HEK293 (cell line): ENCODE results near the gene HOXC5.
A peak's percentile ranks its signal among the peaks of the same experiment; 100 is the strongest.

ENCODE experiments used
- CTCF ChIA-PET: fragments of 350-600 bp; formaldehyde crosslinking; extraction: SDS; loops from one replicate; lab custom pipeline; 2021; ENCODE audit warnings: antibody characterized with exemption; lab: Yijun Ruan, JAX
- POLR2A ChIA-PET: fragments of 300-600 bp; formaldehyde crosslinking; extraction: SDS; loops from one replicate; lab custom pipeline; 2020; ENCODE audit warnings: antibody characterized with exemption, inconsistent platforms; lab: Yijun Ruan, JAX
- H3K27ac ChIP-seq: fragments of 200-500 bp; sonication (Bioruptor generic); 2 replicates; pipeline ENCODE4 v1.5.1; 2014; ENCODE audit warnings: low read depth, low read length, control low read depth, inconsistent platforms; ENCODE audit errors: extremely low read depth
- H3K36me3 ChIP-seq, 2 experiments: fragments of 200-500 bp in 1 of 2; sonication (Bioruptor generic) in 1 of 2; 1 replicate in 1 of 2; 2 replicates in 1 of 2; pipeline ENCODE4 v1.5.1; 2014 to 2017; ENCODE audit warnings: inconsistent platforms in 2 of 2, low read length in 2 of 2; ENCODE audit not compliant: control insufficient read depth in 2 of 2, insufficient read depth in 1 of 2
- H3K4me1 ChIP-seq: fragments of 200-500 bp; sonication (Bioruptor generic); 2 replicates; pipeline ENCODE4 v1.5.1; 2014; ENCODE audit warnings: mild to moderate bottlenecking, low read length, inconsistent platforms; ENCODE audit not compliant: control insufficient read depth, insufficient read depth
- H3K4me3 ChIP-seq: 2 replicates; pipeline ENCODE4 v1.5.1; 2011; ENCODE audit warnings: low read depth, mild to moderate bottlenecking, control low read depth, low read length, moderate library complexity
- H3K9me3 ChIP-seq: fragments of 200-500 bp; sonication (Bioruptor generic); 2 replicates; pipeline ENCODE4 v1.5.1; 2014; ENCODE audit warnings: low read depth, low read length, inconsistent platforms; ENCODE audit not compliant: control insufficient read depth, insufficient read depth
- GFI1B ChIP-seq: fragments of 450-650 bp; formaldehyde crosslinking; IDR thresholded peaks from 2 replicates; pipeline ENCODE4 v1.5.1; 2016; ENCODE audit warnings: missing biosample characterization, missing genetic modification characterization
- IKZF3 ChIP-seq: fragments of 450-650 bp; IDR thresholded peaks from 2 replicates; pipeline ENCODE4 v1.5.0; 2018; ENCODE audit warnings: missing biosample characterization, mild to moderate bottlenecking, missing genetic modification characterization, moderate library complexity
- SP7 ChIP-seq: fragments of 450-650 bp; formaldehyde crosslinking; IDR thresholded peaks from 2 replicates; pipeline ENCODE4 v1.5.1; 2016; ENCODE audit warnings: missing biosample characterization, missing genetic modification characterization
- ZBTB1 ChIP-seq: fragments of 450-650 bp; formaldehyde crosslinking; IDR thresholded peaks from 2 replicates; pipeline ENCODE4 v1.5.1; 2016; ENCODE audit warnings: missing biosample characterization, missing genetic modification characterization
- ZBTB20 ChIP-seq: fragments of 450-650 bp; formaldehyde crosslinking; IDR thresholded peaks from 2 replicates; pipeline ENCODE4 v1.5.1; 2016; ENCODE audit warnings: missing biosample characterization, missing genetic modification characterization
- ZFHX2 ChIP-seq: fragments of 450-650 bp; formaldehyde crosslinking; conservative IDR thresholded peaks from 2 replicates; pipeline ENCODE4 v1.5.1; 2016; ENCODE audit warnings: missing biosample characterization, missing genetic modification characterization
- ZNF10 ChIP-seq: fragments of 450-650 bp; formaldehyde crosslinking; IDR thresholded peaks from 2 replicates; pipeline ENCODE4 v1.5.1; 2017; ENCODE audit warnings: missing biosample characterization, missing genetic modification characterization
- ZNF157 ChIP-seq: fragments of 450-650 bp; formaldehyde crosslinking; IDR thresholded peaks from 2 replicates; pipeline ENCODE4 v1.5.1; 2016; ENCODE audit warnings: missing biosample characterization, missing genetic modification characterization
- ZNF184 ChIP-seq: fragments of 450-650 bp; IDR thresholded peaks from 2 replicates; pipeline ENCODE4 v1.5.1; 2018; ENCODE audit warnings: missing biosample characterization, mild to moderate bottlenecking, missing genetic modification characterization
- ZNF324 ChIP-seq: fragments of 450-650 bp; formaldehyde crosslinking; IDR thresholded peaks from 2 replicates; pipeline ENCODE4 v1.5.1; 2016; ENCODE audit warnings: missing biosample characterization, missing genetic modification characterization
- ZNF354C ChIP-seq: fragments of 450-650 bp; formaldehyde crosslinking; IDR thresholded peaks from 2 replicates; pipeline ENCODE4 v1.5.1; 2016; ENCODE audit warnings: missing biosample characterization, missing genetic modification characterization, low read depth, borderline replicate concordance
- ZNF433 ChIP-seq: fragments of 450-650 bp; formaldehyde crosslinking; IDR thresholded peaks from 2 replicates; pipeline ENCODE4 v1.5.1; 2016; ENCODE audit warnings: missing biosample characterization, missing genetic modification characterization, low read depth
- ZNF473 ChIP-seq: fragments of 450-650 bp; formaldehyde crosslinking; IDR thresholded peaks from 2 replicates; pipeline ENCODE4 v1.5.1; 2017; ENCODE audit warnings: missing biosample characterization, missing genetic modification characterization
- ZNF560 ChIP-seq: fragments of 450-650 bp; formaldehyde crosslinking; IDR thresholded peaks from 2 replicates; pipeline ENCODE4 v1.5.1; 2017; ENCODE audit warnings: missing biosample characterization, missing genetic modification characterization, borderline replicate concordance
- ZNF561 ChIP-seq: fragments of 450-650 bp; IDR thresholded peaks from 2 replicates; pipeline ENCODE4 v1.5.1; 2018; ENCODE audit warnings: missing biosample characterization, missing genetic modification characterization, borderline replicate concordance
- ZNF600 ChIP-seq: fragments of 450-650 bp; formaldehyde crosslinking; IDR thresholded peaks from 2 replicates; pipeline ENCODE4 v1.5.1; 2016; ENCODE audit warnings: missing biosample characterization, missing genetic modification characterization
- ZNF707 ChIP-seq: fragments of 450-650 bp; formaldehyde crosslinking; IDR thresholded peaks from 2 replicates; pipeline ENCODE4 v1.5.1; 2016; ENCODE audit warnings: missing biosample characterization, missing genetic modification characterization
- ZSCAN23 ChIP-seq: fragments of 450-650 bp; formaldehyde crosslinking; IDR thresholded peaks from 2 replicates; pipeline ENCODE4 v1.5.1; 2016; ENCODE audit warnings: missing biosample characterization, missing genetic modification characterization
- TF ChIP-seq, protein P1 (sequence below): fragments of 450-650 bp; formaldehyde crosslinking; IDR thresholded peaks from 2 replicates; pipeline ENCODE4 v1.5.1; 2016; ENCODE audit warnings: missing biosample characterization, missing genetic modification characterization
- TF ChIP-seq, protein P2 (sequence below): fragments of 450-650 bp; formaldehyde crosslinking; IDR thresholded peaks from 2 replicates; pipeline ENCODE4 v1.5.1; 2016; ENCODE audit warnings: missing biosample characterization, missing genetic modification characterization
- TF ChIP-seq, protein P3 (sequence below): fragments of 450-650 bp; formaldehyde crosslinking; IDR thresholded peaks from 2 replicates; pipeline ENCODE4 v1.5.1; 2017; ENCODE audit warnings: missing biosample characterization, missing genetic modification characterization
- TF ChIP-seq, protein P4 (sequence below): fragments of 450-650 bp; formaldehyde crosslinking; IDR thresholded peaks from 2 replicates; pipeline ENCODE4 v1.5.1; 2016; ENCODE audit warnings: missing biosample characterization, missing genetic modification characterization
- TF ChIP-seq, protein P5 (sequence below): fragments of 450-650 bp; formaldehyde crosslinking; conservative IDR thresholded peaks from 2 replicates; pipeline ENCODE4 v1.5.1; 2016; ENCODE audit warnings: low read depth, missing biosample characterization, missing genetic modification characterization
- TF ChIP-seq, protein P6 (sequence below): fragments of 450-650 bp; formaldehyde crosslinking; IDR thresholded peaks from 2 replicates; pipeline ENCODE4 v1.5.1; 2016; ENCODE audit warnings: missing biosample characterization, missing genetic modification characterization

The HOXC5 gene

DNA sequence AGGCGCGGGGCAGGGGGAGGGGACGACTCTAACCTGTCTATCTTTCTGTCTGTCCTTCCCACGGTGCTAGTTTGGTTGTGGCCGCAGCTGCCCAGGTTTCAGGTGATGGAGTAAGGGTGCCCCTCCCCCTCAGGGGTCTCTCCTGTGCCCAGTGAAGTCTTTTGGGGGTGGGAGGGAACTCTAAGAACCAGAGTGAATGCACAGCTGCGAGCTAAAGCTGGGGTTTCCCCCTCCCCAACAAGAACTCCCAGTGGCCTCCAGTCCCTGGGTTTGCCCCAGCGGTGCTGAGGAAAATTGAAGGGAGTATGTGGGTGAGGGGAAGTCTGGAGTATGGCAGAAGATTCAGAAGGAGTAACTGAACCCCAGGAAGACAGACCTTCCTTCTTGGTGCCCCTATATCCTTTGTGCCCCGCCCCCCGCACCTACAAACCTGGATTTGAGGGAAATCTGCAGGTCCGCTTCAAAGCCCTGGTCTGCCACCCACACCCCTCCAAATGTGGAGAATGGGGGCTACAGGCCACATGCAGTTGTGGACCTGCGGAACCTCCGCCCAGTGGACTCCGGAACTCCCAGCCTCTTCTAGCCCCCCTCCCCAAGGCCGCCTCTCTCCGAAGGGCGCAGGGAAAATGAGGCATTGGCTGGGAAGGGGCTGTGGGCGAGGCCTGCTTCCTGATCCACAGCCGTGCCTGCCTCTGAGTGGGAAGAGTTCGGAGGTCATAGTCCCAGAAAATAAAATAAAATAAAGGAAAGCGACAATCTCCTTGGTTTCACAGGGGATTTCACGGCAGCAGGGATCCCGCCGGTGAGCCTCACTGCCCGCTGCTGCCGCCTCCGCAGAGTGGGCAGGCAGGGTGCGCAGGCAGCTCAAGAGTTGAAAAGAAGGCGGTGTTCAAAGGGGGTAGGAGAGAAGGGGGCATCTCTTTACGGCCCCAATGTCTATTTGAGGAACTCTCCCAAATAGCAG lies 36.3 kb upstream of the HOXC5 start:
- ChIA-PET POLR2A (interaction anchor here (0.7 to 2.2 kb wide), 8 partner anchors 9 to 239 kb away, joined by 3 to 14 read pairs (median 4); partner anchors contain the start of gene HOXC10), CTCF (interaction anchor here (1.5 to 6.7 kb wide), 4 partner anchors 9 to 218 kb away, joined by 4 to 49 read pairs (median 9); partner anchors contain the start of gene HOXC10)
- Histone ChIP-seq H3K4me1 (peaks cover 30% of the 10 kb centered on the region), H3K4me3 (peak overlapping the region; percentile 61), H3K27ac (peak overlapping the region; percentile 98), H3K9me3 (no peaks in the 10 kb centered on the region), H3K36me3 (no peaks in the 10 kb centered on the region)
- TF ChIP-seq ZNF324 (no peak), ZNF600 (tag by site-specific recombination) (peak; percentile 68), GFI1B (tag by site-specific recombination) (no peak), ZNF157 (tag by site-specific recombination) (no peak), ZNF184 (no peak), ZNF433 (tag by site-specific recombination) (no peak), ZBTB20 (tag by site-specific recombination) (no peak), ZBTB1 (tag by site-specific recombination) (no peak), SP7 (tag by site-specific recombination) (no peak), ZFHX2 (peak; percentile 88), ZNF473 (no peak), ZNF10 (tag by site-specific recombination) (peak; percentile 50; the same call in 1 of the 2 replicates), ZNF354C (tag by site-specific recombination) (no peak), ZNF707 (no peak), ZNF561 (tag by site-specific recombination) (peak; percentile 45; the same call in 1 of the 2 replicates), IKZF3 (peak; percentile 39), ZSCAN23 (no peak), ZNF560 (tag by site-specific recombination) (no peak)
- TF ChIP-seq, protein P1, sequence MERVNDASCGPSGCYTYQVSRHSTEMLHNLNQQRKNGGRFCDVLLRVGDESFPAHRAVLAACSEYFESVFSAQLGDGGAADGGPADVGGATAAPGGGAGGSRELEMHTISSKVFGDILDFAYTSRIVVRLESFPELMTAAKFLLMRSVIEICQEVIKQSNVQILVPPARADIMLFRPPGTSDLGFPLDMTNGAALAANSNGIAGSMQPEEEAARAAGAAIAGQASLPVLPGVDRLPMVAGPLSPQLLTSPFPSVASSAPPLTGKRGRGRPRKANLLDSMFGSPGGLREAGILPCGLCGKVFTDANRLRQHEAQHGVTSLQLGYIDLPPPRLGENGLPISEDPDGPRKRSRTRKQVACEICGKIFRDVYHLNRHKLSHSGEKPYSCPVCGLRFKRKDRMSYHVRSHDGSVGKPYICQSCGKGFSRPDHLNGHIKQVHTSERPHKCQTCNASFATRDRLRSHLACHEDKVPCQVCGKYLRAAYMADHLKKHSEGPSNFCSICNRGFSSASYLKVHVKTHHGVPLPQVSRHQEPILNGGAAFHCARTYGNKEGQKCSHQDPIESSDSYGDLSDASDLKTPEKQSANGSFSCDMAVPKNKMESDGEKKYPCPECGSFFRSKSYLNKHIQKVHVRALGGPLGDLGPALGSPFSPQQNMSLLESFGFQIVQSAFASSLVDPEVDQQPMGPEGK (tag by site-specific recombination), result 0 out of 2 replicates have a peak, but pooled peaks have one; percentile 55
- TF ChIP-seq, protein P2, sequence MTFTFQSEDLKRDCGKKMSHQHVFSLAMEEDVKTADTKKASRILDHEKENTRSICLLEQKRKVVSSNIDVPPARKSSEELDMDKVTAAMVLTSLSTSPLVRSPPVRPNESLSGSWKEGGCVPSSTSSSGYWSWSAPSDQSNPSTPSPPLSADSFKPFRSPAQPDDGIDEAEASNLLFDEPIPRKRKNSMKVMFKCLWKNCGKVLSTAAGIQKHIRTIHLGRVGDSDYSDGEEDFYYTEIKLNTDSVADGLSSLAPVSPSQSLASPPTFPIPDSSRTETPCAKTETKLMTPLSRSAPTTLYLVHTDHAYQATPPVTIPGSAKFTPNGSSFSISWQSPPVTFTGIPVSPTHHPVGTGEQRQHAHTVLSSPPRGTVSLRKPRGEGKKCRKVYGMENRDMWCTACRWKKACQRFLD, result no peak
- TF ChIP-seq, protein P3, sequence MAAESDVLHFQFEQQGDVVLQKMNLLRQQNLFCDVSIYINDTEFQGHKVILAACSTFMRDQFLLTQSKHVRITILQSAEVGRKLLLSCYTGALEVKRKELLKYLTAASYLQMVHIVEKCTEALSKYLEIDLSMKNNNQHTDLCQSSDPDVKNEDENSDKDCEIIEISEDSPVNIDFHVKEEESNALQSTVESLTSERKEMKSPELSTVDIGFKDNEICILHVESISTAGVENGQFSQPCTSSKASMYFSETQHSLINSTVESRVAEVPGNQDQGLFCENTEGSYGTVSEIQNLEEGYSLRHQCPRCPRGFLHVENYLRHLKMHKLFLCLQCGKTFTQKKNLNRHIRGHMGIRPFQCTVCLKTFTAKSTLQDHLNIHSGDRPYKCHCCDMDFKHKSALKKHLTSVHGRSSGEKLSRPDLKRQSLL, result 0 out of 2 replicates have a peak, but pooled peaks have one; percentile 22
- TF ChIP-seq, protein P4, sequence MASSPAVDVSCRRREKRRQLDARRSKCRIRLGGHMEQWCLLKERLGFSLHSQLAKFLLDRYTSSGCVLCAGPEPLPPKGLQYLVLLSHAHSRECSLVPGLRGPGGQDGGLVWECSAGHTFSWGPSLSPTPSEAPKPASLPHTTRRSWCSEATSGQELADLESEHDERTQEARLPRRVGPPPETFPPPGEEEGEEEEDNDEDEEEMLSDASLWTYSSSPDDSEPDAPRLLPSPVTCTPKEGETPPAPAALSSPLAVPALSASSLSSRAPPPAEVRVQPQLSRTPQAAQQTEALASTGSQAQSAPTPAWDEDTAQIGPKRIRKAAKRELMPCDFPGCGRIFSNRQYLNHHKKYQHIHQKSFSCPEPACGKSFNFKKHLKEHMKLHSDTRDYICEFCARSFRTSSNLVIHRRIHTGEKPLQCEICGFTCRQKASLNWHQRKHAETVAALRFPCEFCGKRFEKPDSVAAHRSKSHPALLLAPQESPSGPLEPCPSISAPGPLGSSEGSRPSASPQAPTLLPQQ (tag by site-specific recombination), result no peak
- TF ChIP-seq, protein P5, sequence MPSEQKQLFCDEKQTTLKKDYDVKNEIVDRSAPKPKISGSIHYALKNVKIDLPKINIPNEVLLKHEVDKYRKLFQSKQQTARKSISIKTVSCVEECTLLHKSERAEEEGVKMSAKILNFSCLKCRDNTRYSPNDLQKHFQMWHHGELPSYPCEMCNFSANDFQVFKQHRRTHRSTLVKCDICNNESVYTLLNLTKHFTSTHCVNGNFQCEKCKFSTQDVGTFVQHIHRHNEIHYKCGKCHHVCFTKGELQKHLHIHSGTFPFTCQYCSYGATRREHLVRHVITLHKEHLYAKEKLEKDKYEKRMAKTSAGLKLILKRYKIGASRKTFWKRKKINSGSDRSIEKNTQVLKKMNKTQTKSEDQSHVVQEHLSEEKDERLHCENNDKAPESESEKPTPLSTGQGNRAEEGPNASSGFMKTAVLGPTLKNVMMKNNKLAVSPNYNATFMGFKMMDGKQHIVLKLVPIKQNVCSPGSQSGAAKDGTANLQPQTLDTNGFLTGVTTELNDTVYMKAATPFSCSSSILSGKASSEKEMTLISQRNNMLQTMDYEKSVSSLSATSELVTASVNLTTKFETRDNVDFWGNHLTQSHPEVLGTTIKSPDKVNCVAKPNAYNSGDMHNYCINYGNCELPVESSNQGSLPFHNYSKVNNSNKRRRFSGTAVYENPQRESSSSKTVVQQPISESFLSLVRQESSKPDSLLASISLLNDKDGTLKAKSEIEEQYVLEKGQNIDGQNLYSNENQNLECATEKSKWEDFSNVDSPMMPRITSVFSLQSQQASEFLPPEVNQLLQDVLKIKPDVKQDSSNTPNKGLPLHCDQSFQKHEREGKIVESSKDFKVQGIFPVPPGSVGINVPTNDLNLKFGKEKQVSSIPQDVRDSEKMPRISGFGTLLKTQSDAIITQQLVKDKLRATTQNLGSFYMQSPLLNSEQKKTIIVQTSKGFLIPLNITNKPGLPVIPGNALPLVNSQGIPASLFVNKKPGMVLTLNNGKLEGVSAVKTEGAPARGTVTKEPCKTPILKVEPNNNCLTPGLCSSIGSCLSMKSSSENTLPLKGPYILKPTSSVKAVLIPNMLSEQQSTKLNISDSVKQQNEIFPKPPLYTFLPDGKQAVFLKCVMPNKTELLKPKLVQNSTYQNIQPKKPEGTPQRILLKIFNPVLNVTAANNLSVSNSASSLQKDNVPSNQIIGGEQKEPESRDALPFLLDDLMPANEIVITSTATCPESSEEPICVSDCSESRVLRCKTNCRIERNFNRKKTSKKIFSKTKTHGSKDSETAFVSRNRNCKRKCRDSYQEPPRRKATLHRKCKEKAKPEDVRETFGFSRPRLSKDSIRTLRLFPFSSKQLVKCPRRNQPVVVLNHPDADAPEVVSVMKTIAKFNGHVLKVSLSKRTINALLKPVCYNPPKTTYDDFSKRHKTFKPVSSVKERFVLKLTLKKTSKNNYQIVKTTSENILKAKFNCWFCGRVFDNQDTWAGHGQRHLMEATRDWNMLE (tag by site-specific recombination), result no peak
- TF ChIP-seq, protein P6, sequence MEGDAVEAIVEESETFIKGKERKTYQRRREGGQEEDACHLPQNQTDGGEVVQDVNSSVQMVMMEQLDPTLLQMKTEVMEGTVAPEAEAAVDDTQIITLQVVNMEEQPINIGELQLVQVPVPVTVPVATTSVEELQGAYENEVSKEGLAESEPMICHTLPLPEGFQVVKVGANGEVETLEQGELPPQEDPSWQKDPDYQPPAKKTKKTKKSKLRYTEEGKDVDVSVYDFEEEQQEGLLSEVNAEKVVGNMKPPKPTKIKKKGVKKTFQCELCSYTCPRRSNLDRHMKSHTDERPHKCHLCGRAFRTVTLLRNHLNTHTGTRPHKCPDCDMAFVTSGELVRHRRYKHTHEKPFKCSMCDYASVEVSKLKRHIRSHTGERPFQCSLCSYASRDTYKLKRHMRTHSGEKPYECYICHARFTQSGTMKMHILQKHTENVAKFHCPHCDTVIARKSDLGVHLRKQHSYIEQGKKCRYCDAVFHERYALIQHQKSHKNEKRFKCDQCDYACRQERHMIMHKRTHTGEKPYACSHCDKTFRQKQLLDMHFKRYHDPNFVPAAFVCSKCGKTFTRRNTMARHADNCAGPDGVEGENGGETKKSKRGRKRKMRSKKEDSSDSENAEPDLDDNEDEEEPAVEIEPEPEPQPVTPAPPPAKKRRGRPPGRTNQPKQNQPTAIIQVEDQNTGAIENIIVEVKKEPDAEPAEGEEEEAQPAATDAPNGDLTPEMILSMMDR (tag by site-specific recombination), result peak; percentile 52; the same call in 1 of the 2 replicates
